Ascending aorta (tissue), 2 donors: ENCODE measurements around the gene EEF1AKMT2. TPM values are rescaled to one million over a fixed set of nuclear protein-coding genes. Genes with fewer than 3 reads are reported as not detected.

Experiments used
- DNase-seq, 2 donors: peaks; one replicate each; pipeline ENCODE4 v3.0.0-alpha.2; 2019; ENCODE audit warnings: low spot score in 2 of 2
- H3K27ac ChIP-seq, 2 donors: fragments of 200-600 bp; sonication (generic); one replicate each; pipeline ENCODE4 v1.5.1; 2016 to 2017; ENCODE audit warnings: mild to moderate bottlenecking in 1 of 2
- H3K27me3 ChIP-seq: fragments of 200-600 bp; sonication (generic); one replicate; pipeline ENCODE4 v1.5.1; 2017
- H3K36me3 ChIP-seq, 2 donors: fragments of 200-600 bp; sonication (generic); one replicate each; pipeline ENCODE4 v1.5.1; 2016
- H3K4me1 ChIP-seq, 2 donors: fragments of 200-600 bp; sonication (generic); one replicate each; pipeline ENCODE4 v1.5.1; 2016 to 2017; ENCODE audit warnings: mild to moderate bottlenecking in 1 of 2
- H3K4me3 ChIP-seq, 2 donors: fragments of 200-600 bp; sonication (generic); one replicate each; pipeline ENCODE4 v1.5.1; 2016 to 2017; ENCODE audit warnings: mild to moderate bottlenecking in 1 of 2
- H3K9me3 ChIP-seq, 2 donors: fragments of 200-600 bp; sonication (generic); one replicate each; pipeline ENCODE4 v1.5.1; 2016
- intact Hi-C: fragments of 100-400 bp; cut with DNase I; formaldehyde crosslinking; loops from one replicate; pipeline ENCODE4 v1.15.1; 2023
- total RNA-seq: library from RNA; depleted of rRNA; stranded (reverse); fragments of >200 nt; gene quantifications from one replicate; pipeline ENCODE4 v1.1.0, GENCODE V29; 2016
- TF ChIP-seq, protein P1 (sequence below), 3 experiments: fragments of 200-600 bp in 2 of 3; fragments of 450-650 bp in 1 of 3; sonication (generic) in 2 of 3; IDR thresholded peaks; one replicate each; pipeline ENCODE4 v1.5.1; 2016 to 2019; ENCODE audit warnings: antibody characterized with exemption in 3 of 3, mild to moderate bottlenecking in 1 of 3, moderate library complexity in 1 of 3

EEF1AKMT2 gene
- total RNA-seq, 1 donor from 2014 or later = 10.5 TPM

DNA sequence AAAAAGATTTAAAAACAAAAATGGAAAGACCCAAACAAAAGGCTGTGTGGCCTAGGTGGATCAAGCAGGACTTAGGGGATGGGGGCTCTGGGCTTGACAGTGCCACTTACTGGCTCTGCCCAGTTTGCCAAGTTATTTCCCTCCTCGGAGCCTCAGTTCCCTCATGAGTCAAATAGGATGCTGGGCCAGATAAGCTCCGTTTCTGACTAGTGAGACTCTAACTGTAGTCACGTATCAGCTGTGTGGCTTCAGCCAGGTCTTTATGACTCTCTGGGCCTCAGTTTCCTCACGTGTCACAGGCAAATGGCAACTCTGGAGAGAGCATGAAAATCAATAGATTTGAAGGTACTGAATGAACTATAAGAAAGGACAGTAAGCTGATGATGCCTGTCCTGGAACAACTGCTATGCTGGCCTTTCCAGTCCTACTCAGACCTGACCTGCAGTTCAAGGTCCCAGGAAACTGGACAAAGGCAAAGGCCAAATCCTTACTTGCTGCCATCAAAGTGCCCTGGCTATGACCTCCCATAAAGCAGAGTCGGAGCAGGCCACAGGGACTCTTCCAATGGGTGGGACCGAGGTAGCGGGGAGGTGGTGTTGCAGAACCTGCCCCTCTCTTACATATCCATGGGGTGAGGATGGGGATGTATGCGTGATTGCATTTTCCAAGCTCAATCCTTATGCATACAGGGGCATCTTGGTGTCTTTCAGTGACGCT is 74.5 kb downstream of the EEF1AKMT2 start:
- TF ChIP-seq, protein P1, sequence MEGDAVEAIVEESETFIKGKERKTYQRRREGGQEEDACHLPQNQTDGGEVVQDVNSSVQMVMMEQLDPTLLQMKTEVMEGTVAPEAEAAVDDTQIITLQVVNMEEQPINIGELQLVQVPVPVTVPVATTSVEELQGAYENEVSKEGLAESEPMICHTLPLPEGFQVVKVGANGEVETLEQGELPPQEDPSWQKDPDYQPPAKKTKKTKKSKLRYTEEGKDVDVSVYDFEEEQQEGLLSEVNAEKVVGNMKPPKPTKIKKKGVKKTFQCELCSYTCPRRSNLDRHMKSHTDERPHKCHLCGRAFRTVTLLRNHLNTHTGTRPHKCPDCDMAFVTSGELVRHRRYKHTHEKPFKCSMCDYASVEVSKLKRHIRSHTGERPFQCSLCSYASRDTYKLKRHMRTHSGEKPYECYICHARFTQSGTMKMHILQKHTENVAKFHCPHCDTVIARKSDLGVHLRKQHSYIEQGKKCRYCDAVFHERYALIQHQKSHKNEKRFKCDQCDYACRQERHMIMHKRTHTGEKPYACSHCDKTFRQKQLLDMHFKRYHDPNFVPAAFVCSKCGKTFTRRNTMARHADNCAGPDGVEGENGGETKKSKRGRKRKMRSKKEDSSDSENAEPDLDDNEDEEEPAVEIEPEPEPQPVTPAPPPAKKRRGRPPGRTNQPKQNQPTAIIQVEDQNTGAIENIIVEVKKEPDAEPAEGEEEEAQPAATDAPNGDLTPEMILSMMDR (IDR thresholded peaks at IDR 0.05) = no peak
- no peak for DNase-seq
- no peaks in the 10 kb centered on the region for H3K36me3 ChIP-seq
- H3K27me3 ChIP-seq = no peaks in the 10 kb centered on the region
- no peaks in the 10 kb centered on the region for H3K9me3 ChIP-seq
- no peak overlapping the region for H3K4me3 ChIP-seq
- H3K27ac ChIP-seq = no peak overlapping the region
- H3K4me1 ChIP-seq = peaks cover 0 to 3% of the 10 kb centered on the region in 2 donors
- intact Hi-C loops = no loop called here

DNA sequence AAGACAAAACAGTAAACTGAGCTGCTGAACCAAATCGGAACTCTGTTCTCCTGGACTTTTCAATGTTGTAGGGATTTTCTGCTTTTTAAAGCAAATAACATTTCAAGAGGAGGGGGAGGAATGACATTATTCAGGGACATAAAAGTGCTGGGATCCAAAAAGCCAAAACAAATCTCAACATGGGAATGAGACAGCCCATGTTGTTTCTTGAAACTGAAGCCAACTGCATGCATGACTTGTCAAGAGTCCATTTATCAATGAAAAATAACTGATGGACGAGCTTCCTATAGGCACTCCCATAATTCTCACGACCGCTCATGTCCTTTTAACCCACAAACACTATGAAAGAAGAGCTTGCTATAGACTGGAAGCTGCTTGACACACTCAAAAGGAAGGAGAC is 75.3 kb downstream of the EEF1AKMT2 start:
- TF ChIP-seq, protein P1 (IDR thresholded peaks at IDR 0.05) = no peak
- no peak overlapping the region for H3K4me3 ChIP-seq
- H3K9me3 ChIP-seq = no peaks in the 10 kb centered on the region
- H3K27me3 ChIP-seq = no peaks in the 10 kb centered on the region
- intact Hi-C loops = no loop called here
- peaks cover 0 to 3% of the 10 kb centered on the region in 2 donors for H3K4me1 ChIP-seq
- no peak overlapping the region for H3K27ac ChIP-seq
- no peak for DNase-seq
- no peaks in the 10 kb centered on the region for H3K36me3 ChIP-seq

DNA sequence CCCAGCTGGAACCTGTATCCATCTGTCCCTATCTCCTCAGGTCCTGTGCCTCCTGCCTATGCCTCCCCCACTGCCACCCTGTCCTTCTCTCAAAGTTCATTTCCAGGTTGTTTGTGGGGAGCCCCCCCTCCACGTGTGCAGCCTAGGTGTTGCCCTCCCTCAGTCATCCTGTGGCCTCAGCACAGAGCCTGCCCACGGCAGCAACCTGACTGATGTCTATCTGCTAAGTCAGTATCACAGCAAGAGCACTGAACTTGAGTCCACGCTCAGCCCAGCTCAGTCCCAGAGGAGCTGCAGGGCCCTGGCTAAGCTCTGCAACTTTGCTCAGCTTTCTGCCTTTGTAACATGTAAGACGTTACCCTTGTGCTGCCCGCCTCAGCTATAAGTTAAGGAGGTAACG is 76.2 kb downstream of the EEF1AKMT2 start:
- Histone ChIP-seq H3K27me3 (no peaks in the 10 kb centered on the region), H3K27ac (no peak overlapping the region), H3K9me3 (no peaks in the 10 kb centered on the region), H3K4me1 (no peaks in the 10 kb centered on the region), H3K4me3 (no peak overlapping the region), H3K36me3 (no peaks in the 10 kb centered on the region)
- TF ChIP-seq, protein P1 (IDR thresholded peaks at IDR 0.05) = no peak
- no peak for DNase-seq
- intact Hi-C loops = no loop called here

DNA sequence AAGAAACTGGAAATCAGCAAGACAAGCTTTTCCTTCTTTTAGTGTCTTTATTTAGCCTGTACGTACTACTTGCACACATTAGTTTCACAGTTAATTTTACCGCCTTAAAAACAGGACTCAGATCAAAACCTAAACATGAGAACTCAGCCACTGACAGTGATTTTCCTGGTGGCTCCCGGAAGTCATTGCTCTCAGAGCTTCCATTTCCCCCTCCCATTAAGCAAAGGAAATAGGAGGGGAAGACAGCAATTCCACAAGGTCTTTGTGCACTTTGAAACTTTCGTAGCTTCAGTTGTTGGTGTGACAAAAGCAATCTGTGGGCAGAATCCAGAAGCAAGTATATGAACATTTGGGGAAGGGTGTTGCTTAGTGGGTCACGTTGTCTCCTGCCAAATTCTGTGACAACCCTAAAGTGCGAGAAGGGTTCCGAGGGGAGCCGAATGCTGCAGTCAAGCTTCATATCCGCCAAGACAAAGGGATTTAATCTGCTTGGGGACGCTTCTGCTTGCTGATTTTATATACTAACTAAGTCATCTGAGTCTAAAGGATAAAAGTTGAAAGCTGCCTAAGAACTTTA is 77.9 kb downstream of the EEF1AKMT2 start:
- no peaks in the 10 kb centered on the region for H3K27me3 ChIP-seq
- H3K4me1 ChIP-seq = peaks cover 0 to 11% of the 10 kb centered on the region in 2 donors
- no peak overlapping the region for H3K27ac ChIP-seq
- TF ChIP-seq, protein P1 (IDR thresholded peaks at IDR 0.05) = no peak
- intact Hi-C loops = no loop called here
- DNase-seq = no peak
- no peak overlapping the region for H3K4me3 ChIP-seq
- H3K9me3 ChIP-seq = no peaks in the 10 kb centered on the region
- H3K36me3 ChIP-seq = no peaks in the 10 kb centered on the region

DNA sequence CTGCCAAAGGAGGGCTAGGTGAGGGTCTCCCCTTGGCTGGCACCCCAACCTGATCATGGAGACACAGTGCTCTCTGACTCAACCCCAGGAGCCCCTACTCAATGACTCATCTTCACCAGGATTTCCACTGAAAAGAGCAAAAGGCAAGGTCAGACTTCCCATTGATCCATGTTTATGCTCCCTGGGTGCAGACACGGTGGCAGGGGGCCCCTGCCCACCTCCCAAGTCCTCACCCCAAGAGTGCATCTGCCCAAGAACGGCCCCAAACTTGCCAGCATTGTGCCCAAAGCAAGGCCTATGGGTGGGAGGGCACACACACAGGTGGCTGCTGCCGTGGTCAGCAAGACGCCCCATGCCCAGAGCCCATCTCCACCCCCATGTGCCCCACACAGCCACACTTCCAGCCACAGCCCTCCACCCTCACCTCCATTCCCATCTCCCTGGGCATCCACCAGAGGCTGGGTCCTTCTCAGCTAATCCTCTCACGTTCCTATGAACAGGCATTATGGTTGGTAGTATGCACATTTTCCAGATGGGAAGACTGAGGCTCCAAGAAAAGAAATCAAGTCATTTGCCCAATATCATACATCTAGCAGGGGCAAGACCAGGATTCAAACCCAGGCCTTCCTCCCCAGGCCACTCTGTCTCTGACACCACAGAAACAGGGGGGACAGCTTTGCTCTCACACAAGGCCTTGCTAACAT is 78.8 kb downstream of the EEF1AKMT2 start:
- TF ChIP-seq, protein P1 (IDR thresholded peaks at IDR 0.05) = no peak
- peaks cover 0 to 11% of the 10 kb centered on the region in 2 donors for H3K4me1 ChIP-seq
- intact Hi-C loops = no loop called here

More for the DNA sequence above, 78.8 kb downstream of the EEF1AKMT2 start:
- Histone ChIP-seq H3K4me3 (no peak overlapping the region), H3K9me3 (no peaks in the 10 kb centered on the region), H3K27me3 (no peaks in the 10 kb centered on the region), H3K36me3 (no peaks in the 10 kb centered on the region), H3K27ac (no peak overlapping the region)
- no peak for DNase-seq
